HepG2 (cell line): ENCODE measurements around the gene ARFGAP1. TPM values are rescaled to one million over a fixed set of nuclear protein-coding genes. Genes with fewer than 3 reads are reported as not detected.
A peak's percentile ranks its signal among the peaks of the same experiment; 100 is the strongest.

Experiments
- AGO2 ChIP-seq: fragments of 200-400 bp; formaldehyde crosslinking; optimal IDR thresholded peaks from 2 replicates; pipeline ENCODE3; 2017; ENCODE audit warnings: mild to moderate bottlenecking, low read depth, low read length, moderate library complexity
- BRCA1 ChIP-seq: sonication (generic); formaldehyde crosslinking; IDR thresholded peaks from 2 replicates; pipeline ENCODE4 v1.4.0; 2020; ENCODE audit warnings: missing genetic modification reagents
- HDAC2 ChIP-seq: sonication (generic); formaldehyde crosslinking; IDR thresholded peaks from 2 replicates; pipeline ENCODE4 v1.4.0; 2020; ENCODE audit warnings: missing genetic modification reagents
- IRF2 ChIP-seq: IDR thresholded peaks from 2 replicates; pipeline ENCODE4 v1.6.1; 2018; ENCODE audit warnings: missing genetic modification reagents, missing compliant biosample characterization
- PAF1 ChIP-seq: IDR thresholded peaks from 2 replicates; pipeline ENCODE4 v1.6.1; 2016; ENCODE audit warnings: missing genetic modification reagents, missing compliant biosample characterization
- SKI ChIP-seq: fragments of 450-650 bp; IDR thresholded peaks from one replicate; pipeline ENCODE4 v1.6.1; 2018; ENCODE audit warnings: mild to moderate bottlenecking; ENCODE audit not compliant: partially characterized antibody
- SOX13 ChIP-seq, 3 experiments: fragments of 450-650 bp in 1 of 3; sonication (generic) in 1 of 3; formaldehyde crosslinking in 1 of 3; IDR thresholded peaks in 2 of 3; conservative IDR thresholded peaks in 1 of 3; 2 replicates each; pipeline versions ENCODE4 v1.5.0 to v1.6.1; 2016 to 2020; ENCODE audit warnings: antibody characterized with exemption in 1 of 3, mild to moderate bottlenecking in 1 of 3, missing compliant biosample characterization in 1 of 3, missing genetic modification reagents in 1 of 3, moderate library complexity in 1 of 3
- STAT5B ChIP-seq: sonication (generic); formaldehyde crosslinking; IDR thresholded peaks from 2 replicates; pipeline ENCODE4 v1.4.0; 2020; ENCODE audit warnings: missing genetic modification reagents
- TBP ChIP-seq: sonication (generic); formaldehyde crosslinking; IDR thresholded peaks from 2 replicates; pipeline ENCODE4 v1.5.0; 2020; ENCODE audit warnings: missing genetic modification reagents
- ZKSCAN8 ChIP-seq: IDR thresholded peaks from 2 replicates; pipeline ENCODE4 v1.6.1; 2016; ENCODE audit warnings: borderline replicate concordance, missing genetic modification reagents, missing compliant biosample characterization
- ZNF253 ChIP-seq: sonication (generic); formaldehyde crosslinking; IDR thresholded peaks from 2 replicates; pipeline ENCODE4 v1.8.0; 2022; ENCODE audit warnings: mild to moderate bottlenecking, missing genetic modification reagents, borderline replicate concordance
- ZNF329 ChIP-seq: sonication (generic); formaldehyde crosslinking; IDR thresholded peaks from 2 replicates; pipeline ENCODE4 v1.9.0; 2021; ENCODE audit warnings: low read depth, mild to moderate bottlenecking, missing genetic modification reagents
- ZNF44 ChIP-seq: sonication (generic); formaldehyde crosslinking; IDR thresholded peaks from 2 replicates; pipeline ENCODE4 v1.5.1; 2020; ENCODE audit warnings: mild to moderate bottlenecking, missing genetic modification reagents
- ZNF768 ChIP-seq: sonication (generic); formaldehyde crosslinking; IDR thresholded peaks from 2 replicates; pipeline ENCODE4 v1.4.0; 2020; ENCODE audit warnings: missing genetic modification reagents
- polyA plus RNA-seq, 8 experiments: library from polyadenylated mRNA; depleted of rRNA in 3 of 8; stranded (reverse) in 7 of 8; unstranded in 1 of 8; fragments of >200 nt; fragmentation: Illumina TruSeq in 4 of 8; extraction: Trizol in 4 of 8; gene quantifications; 2 replicates each; pipeline versions ENCODE4 v1.2.1 to v1.2.3, GENCODE V29; 2011 to 2016; ENCODE audit warnings: low read depth in 4 of 8, missing spikeins in 1 of 8, mixed read lengths in 1 of 8; ENCODE audit not compliant: insufficient read depth in 1 of 8
- total RNA-seq, 5 experiments: library from RNA; depleted of rRNA; stranded (reverse); fragments of >200 nt; fragmentation: Illumina TruSeq; extraction: Trizol; gene quantifications; 2 replicates each; pipeline ENCODE4 v1.2.3, GENCODE V29; 2016; ENCODE audit warnings: low read depth in 1 of 5
- TF ChIP-seq, protein P1 (sequence below): sonication (generic); formaldehyde crosslinking; IDR thresholded peaks from 2 replicates; pipeline ENCODE4 v1.4.0; 2020; ENCODE audit warnings: missing genetic modification reagents, mild to moderate bottlenecking, borderline replicate concordance
- TF ChIP-seq, protein P2 (sequence below): sonication (generic); formaldehyde crosslinking; IDR thresholded peaks from 2 replicates; pipeline ENCODE4 v1.4.0; 2020; ENCODE audit warnings: missing genetic modification reagents
- TF ChIP-seq, protein P3 (sequence below): sonication (generic); formaldehyde crosslinking; IDR thresholded peaks from 2 replicates; pipeline ENCODE4 v1.5.0; 2020; ENCODE audit warnings: mild to moderate bottlenecking, missing genetic modification reagents, borderline replicate concordance
- TF ChIP-seq, protein P4 (sequence below): sonication (generic); formaldehyde crosslinking; IDR thresholded peaks from 2 replicates; pipeline ENCODE4 v1.5.1; 2020; ENCODE audit warnings: missing genetic modification reagents, mild to moderate bottlenecking, borderline replicate concordance
- TF ChIP-seq, protein P5 (sequence below): conservative IDR thresholded peaks from 2 replicates; pipeline ENCODE4 v1.6.1; 2018; ENCODE audit warnings: missing genetic modification reagents

The ARFGAP1 gene
- total and polyA plus RNA-seq, 2 of the 13 experiments (the other 11 are each of a cell fraction or from before 2014, with no cell fraction given): 132 TPM

DNA sequence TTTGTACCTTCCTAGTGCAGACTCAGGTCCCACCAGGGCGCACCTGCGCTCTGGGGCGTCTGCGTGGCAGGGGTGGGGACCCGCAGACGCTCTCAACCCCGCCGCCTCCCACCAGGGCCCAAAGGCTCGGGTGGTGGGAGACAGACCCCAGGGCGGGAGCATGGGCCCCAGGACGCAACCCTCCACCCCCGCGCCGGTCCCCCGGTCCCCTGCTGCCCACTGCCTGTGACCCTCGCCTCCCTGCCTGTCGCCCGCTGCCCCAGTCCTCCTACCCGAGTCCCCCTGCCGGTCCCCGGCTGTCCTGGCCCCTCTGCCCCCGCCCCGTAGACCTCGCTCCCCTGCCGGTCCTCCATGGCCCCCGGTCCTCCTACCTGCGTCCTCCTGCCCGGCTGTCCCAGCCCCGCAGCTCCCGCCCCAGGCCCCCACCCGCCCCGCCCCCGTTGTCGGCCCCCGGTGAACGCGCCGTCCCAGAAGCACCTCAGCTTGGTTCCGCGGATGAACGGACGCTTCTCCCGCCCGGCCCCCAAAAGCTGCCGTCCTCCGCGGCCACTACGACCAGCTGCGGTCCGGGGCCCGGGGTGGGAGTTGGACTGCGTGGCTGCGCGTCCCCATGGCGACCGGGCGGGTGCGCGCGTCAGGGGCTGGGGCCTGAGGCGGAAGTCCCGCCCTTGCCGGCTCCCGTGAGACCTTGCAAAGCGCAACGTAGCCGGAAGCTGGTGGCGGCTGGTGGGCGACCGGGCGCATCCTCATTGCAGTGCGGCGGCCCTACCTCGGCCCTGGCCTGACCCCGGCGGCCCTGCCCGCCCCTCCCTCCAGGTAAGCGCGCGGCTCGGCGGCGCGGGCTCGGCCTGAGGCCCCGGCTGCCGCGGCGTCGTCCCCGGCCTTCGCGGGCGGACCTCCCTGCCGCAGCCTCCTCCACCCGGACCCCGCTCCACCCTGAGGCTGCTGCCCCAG, at the start of gene ARFGAP1 (continued):
- TF ChIP-seq BRCA1: no peak
- TF ChIP-seq, protein P1, sequence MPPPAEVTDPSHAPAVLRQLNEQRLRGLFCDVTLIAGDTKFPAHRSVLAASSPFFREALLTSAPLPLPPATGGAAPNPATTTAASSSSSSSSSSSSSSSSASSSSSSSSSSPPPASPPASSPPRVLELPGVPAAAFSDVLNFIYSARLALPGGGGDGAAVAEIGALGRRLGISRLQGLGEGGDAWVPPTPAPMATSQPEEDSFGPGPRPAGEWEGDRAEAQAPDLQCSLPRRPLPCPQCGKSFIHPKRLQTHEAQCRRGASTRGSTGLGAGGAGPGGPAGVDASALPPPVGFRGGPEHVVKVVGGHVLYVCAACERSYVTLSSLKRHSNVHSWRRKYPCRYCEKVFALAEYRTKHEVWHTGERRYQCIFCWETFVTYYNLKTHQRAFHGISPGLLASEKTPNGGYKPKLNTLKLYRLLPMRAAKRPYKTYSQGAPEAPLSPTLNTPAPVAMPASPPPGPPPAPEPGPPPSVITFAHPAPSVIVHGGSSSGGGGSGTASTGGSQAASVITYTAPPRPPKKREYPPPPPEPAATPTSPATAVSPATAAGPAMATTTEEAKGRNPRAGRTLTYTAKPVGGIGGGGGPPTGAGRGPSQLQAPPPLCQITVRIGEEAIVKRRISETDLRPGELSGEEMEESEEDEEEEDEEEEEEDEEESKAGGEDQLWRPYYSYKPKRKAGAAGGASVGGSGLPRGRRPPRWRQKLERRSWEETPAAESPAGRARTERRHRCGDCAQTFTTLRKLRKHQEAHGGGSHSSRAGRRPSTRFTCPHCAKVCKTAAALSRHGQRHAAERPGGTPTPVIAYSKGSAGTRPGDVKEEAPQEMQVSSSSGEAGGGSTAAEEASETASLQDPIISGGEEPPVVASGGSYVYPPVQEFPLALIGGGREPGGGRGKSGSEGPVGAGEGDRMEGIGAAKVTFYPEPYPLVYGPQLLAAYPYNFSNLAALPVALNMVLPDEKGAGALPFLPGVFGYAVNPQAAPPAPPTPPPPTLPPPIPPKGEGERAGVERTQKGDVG: no peak
- TF ChIP-seq, protein P2, sequence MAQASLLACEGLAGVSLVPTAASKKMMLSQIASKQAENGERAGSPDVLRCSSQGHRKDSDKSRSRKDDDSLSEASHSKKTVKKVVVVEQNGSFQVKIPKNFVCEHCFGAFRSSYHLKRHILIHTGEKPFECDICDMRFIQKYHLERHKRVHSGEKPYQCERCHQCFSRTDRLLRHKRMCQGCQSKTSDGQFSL (CRISPR knock-in tag): 0 out of 2 replicates have a peak, but pooled peaks have one; percentile 68
- peak; percentile 58 for TF ChIP-seq AGO2
- TF ChIP-seq, protein P3, sequence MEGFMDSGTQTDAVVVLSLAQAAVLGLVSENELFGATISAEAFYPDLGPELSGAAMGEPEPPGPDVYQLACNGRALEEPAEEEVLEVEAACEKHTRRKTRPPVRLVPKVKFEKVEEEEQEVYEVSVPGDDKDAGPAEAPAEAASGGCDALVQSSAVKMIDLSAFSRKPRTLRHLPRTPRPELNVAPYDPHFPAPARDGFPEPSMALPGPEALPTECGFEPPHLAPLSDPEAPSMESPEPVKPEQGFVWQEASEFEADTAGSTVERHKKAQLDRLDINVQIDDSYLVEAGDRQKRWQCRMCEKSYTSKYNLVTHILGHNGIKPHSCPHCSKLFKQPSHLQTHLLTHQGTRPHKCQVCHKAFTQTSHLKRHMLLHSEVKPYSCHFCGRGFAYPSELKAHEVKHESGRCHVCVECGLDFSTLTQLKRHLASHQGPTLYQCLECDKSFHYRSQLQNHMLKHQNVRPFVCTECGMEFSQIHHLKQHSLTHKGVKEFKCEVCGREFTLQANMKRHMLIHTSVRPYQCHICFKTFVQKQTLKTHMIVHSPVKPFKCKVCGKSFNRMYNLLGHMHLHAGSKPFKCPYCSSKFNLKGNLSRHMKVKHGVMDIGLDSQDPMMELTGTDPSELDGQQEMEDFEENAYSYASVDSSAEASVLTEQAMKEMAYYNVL (CRISPR knock-in tag): peak; percentile 37; the same call in 1 of the 2 replicates
- TF ChIP-seq ZNF329 (CRISPR knock-in tag): peak; percentile 33; the same call in 1 of the 2 replicates
- no peak for TF ChIP-seq SOX13 (IDR thresholded peaks at IDR 0.05)
- TF ChIP-seq SOX13 (CRISPR knock-in tag; conservative IDR thresholded peaks at IDR 0.05 in 1 of 2, IDR thresholded peaks at IDR 0.05 in 1 of 2): peak in 1 of 2 experiments; percentile 69; a peak in 2 of 4 replicates
- TF ChIP-seq HDAC2 (CRISPR knock-in tag): peak; percentile 88
- TF ChIP-seq SKI: peak; percentile 39
- TF ChIP-seq, protein P4, sequence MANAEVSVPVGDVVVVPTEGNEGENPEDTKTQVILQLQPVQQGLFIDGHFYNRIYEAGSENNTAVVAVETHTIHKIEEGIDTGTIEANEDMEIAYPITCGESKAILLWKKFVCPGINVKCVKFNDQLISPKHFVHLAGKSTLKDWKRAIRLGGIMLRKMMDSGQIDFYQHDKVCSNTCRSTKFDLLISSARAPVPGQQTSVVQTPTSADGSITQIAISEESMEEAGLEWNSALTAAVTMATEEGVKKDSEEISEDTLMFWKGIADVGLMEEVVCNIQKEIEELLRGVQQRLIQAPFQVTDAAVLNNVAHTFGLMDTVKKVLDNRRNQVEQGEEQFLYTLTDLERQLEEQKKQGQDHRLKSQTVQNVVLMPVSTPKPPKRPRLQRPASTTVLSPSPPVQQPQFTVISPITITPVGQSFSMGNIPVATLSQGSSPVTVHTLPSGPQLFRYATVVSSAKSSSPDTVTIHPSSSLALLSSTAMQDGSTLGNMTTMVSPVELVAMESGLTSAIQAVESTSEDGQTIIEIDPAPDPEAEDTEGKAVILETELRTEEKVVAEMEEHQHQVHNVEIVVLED: peak; percentile 89
- peak; percentile 79 for TF ChIP-seq ZNF253 (CRISPR knock-in tag)
- peak; percentile 80 for TF ChIP-seq IRF2 (CRISPR knock-in tag)
- peak; percentile 66 for TF ChIP-seq ZNF768
- TF ChIP-seq, protein P5, sequence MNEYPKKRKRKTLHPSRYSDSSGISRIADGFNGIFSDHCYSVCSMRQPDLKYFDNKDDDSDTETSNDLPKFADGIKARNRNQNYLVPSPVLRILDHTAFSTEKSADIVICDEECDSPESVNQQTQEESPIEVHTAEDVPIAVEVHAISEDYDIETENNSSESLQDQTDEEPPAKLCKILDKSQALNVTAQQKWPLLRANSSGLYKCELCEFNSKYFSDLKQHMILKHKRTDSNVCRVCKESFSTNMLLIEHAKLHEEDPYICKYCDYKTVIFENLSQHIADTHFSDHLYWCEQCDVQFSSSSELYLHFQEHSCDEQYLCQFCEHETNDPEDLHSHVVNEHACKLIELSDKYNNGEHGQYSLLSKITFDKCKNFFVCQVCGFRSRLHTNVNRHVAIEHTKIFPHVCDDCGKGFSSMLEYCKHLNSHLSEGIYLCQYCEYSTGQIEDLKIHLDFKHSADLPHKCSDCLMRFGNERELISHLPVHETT (CRISPR knock-in tag): 0 out of 2 replicates have a peak, but pooled peaks have one; percentile 44
- TF ChIP-seq ZKSCAN8 (CRISPR knock-in tag): no peak
- TF ChIP-seq TBP (CRISPR knock-in tag): peak; percentile 65; the same call in 1 of the 2 replicates
- no peak for TF ChIP-seq PAF1 (CRISPR knock-in tag)
- TF ChIP-seq ZNF44 (CRISPR knock-in tag): peak; percentile 43; the same call in 1 of the 2 replicates
- TF ChIP-seq STAT5B (CRISPR knock-in tag): peak; percentile 61; the same call in 1 of the 2 replicates
